HG03432 (cell line): ENCODE measurements around the gene MERTK.
"Not testable (repeated sequence)": the region's sequence is repeated elsewhere in the genome, so short reads cannot be mapped to it uniquely, and the experiment has no call there.

Experiments
- ATAC-seq: cut with Tn5 transposase; IDR thresholded peaks from one replicate; pipeline ENCODE4 v1.9.1; 2021; ENCODE audit warnings: mild to moderate bottlenecking, moderate library complexity; ENCODE audit not compliant: unreplicated experiment

The MERTK gene

DNA sequence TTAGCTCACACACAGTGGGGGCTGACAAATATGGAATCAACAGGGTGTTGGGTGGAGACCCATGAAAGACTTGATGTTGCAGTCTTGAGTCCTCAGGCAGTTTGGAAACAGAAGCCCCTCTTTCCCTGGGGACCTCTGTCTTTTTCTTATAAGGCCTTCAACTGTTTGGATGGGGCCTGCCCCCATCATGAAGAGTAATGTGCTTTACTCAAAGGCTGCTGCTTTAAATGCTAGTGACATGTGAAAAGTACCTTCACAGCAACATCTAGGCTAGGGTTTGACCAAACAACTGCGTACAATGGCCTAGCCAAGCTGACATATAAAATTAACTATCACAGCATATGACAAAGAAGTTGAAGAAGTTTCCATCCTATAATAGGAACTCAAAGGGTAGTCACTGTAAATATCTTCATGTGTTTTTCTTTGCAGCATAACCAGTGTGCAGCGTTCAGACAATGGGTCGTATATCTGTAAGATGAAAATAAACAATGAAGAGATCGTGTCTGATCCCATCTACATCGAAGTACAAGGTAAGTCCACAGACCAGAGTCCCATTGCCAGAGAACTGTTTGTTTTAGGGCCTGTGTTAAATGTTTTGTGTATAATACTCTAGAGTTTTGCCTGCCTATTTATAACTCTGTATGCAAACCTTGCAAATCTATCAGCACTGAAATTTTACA lies 46.3 kb downstream of the MERTK start:
- ATAC-seq, result no peak

- ATAC-seq, result no peak
Observed at GRCh38 chr2:111945444-111946293, 47.3 kb downstream of the MERTK start.

DNA sequence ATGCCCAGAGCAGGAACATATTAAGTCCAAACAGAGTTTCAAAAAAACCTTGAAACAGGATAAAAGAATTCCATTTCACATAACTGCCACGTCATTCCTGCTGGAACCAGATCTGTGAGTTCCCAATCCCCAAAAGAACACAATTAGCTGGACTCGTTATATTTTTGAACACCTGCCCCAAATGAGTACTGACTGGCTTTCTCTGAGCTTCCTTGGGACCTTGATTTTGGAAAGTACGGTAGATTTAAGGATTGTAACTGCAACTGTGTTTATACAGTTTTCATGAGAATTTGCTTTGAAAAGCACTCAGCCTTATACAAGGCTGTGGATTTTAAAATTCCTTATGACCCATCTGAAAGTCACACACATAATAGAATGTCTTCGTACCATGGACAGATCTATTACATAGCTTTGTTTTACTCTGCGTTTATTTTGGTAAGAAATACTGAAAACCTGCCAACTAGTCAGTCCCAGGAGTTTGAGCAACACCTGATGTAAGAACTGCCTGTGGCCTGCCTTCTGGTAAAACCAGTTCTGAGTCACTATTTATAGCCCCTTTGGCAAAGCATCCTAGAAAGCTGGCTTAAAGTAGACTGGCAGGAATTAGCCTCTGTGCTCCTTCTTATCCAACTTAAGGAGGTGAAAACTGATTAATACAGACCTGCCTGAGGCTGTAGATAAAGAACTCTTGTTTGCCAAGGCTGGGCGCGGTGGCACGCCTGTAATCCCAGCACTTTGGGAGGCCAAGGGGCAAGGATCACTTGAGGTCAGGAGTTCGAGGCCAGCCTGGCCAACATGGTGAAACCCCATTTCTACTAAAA lies 48.1 kb downstream of the MERTK start:
- ATAC-seq, result no peak

DNA sequence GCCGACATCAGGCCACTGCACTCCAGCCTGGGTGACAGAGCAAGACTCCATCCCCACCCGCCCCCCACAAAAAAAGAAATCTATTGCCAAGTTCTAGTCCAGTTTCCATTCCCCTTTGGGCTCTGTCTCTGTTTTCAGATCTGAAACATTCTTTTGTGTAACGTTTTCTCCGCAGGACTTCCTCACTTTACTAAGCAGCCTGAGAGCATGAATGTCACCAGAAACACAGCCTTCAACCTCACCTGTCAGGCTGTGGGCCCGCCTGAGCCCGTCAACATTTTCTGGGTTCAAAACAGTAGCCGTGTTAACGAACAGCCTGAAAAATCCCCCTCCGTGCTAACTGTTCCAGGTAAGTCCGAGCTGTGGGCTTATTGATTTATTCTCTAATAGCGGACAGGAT lies 48.8 kb downstream of the MERTK start:
- no peak for ATAC-seq

DNA sequence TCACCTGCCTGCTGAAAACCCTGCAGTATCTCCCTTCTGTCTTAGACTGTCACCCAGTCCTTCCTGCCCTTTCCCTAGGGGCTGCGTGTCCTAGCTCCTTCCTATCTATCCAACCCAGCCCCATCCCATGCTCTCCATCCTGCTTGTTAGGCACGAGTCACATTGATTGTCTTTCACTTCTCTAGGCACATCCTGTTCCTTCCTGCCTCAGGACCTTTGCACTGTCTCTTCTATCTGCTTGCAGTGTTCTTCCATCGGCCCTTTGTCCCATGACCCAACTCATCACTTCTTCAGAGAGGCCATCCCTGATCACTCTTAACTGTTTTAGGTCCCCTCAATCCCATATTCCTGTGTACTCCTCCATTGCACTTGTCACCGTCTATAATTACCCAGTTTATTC lies 50.4 kb downstream of the MERTK start:
- no peak for ATAC-seq

- no peak for ATAC-seq
Observed at GRCh38 chr2:111950236-111950635, 51.8 kb downstream of the MERTK start.

GRCh38 chr2:111951486-111951885 lies 53.1 kb downstream of the MERTK start:
- ATAC-seq, result no peak

- no peak for ATAC-seq
Observed at GRCh38 chr2:111952871-111953452, 54.6 kb downstream of the MERTK start.

DNA sequence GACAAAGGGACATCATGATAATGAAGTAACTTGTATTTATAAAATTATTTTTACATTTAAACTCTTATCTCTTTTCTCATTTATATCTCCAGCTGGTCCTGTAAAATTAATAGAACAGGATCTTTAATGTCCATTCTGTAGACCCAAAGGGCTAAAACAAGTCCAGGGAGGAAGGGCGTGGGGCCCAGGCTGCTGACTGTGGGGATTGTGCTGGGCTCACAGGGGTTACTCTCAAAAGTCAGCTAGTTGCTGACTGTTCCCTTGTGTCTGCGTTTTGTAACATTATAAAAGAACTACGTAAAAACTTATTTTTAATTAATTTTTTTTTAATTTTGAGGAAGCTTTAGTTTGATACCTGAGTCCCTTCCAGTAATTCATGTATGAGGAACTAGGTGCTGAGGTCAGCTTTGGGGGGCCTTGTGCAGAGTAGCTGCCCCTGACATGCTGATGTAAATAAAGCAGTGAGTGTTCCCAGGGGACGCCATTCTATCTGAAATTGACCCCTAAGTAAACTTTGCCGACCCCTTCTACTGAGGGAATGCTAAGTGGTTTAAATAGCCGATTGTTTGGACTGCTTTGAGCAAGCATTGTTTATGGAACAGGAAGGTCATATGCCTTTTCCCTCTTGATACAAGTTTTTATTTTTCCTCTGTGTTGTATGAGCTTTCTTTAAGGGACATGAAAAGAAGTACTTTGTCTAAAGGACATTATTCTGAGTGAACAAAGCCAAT lies 56.4 kb downstream of the MERTK start:
- ATAC-seq, result no peak

- no peak for ATAC-seq
Observed at GRCh38 chr2:111957872-111958354, 59.5 kb downstream of the MERTK start.

DNA sequence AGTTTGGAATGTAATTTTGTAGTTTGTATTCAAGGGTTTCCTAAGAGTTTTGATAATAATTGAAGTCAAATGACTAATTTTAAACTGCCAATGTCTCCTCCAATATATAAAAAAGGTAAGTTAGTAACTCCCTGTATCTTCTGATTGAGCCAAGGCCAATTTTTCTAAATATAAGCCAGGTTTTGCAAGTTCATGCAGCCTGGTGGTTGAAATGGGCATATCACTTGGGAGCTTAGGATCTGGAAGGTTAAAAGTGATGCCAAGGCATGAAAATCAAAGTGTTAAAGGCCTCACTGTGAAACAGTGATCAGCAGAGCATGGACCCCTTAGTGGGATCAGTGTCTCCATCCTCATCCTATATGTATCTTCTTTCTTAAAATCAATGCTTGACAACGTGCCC lies 60.5 kb downstream of the MERTK start:
- no peak for ATAC-seq

DNA sequence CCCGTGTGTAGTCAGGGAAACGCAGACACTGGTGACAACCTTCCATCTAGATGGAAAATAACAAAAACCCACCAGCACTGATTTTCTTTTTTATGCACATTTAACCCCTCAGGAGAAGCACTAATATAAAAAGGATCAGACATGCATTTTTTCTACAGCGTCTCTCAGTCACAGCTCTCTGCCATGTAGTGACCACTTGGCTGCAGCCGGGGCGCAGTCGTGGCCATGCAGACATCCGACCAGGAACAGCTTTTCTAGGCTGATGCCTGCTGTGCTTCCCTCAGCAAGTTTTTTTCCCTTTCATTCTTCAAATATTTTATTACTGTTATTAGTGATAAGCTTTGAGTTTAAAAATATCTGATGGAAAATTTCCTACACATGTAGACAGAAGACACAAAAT lies 63.3 kb downstream of the MERTK start:
- ATAC-seq, result no peak

DNA sequence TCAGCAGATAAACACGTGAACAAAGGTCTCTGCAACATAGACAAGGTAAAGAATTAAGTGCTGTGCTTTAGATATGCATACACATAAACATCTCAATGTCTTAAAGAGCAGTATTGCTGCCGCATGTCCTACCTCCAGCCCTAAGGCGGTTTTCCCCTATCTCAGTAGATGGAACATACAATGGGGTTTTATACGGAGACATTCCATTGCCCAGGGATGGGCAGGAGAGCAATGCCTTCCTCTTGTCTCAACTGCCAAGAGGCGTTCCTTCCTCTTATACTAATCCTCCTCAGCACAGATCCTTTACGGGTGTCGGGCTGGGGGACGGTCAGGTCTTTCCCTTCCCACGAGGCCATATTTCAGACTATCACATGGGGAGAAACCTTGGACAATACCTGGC lies 64.7 kb downstream of the MERTK start:
- not testable (repeated sequence) for ATAC-seq

- not testable (repeated sequence) for ATAC-seq
Observed at GRCh38 chr2:111963508-111963907, 65.1 kb downstream of the MERTK start.

DNA sequence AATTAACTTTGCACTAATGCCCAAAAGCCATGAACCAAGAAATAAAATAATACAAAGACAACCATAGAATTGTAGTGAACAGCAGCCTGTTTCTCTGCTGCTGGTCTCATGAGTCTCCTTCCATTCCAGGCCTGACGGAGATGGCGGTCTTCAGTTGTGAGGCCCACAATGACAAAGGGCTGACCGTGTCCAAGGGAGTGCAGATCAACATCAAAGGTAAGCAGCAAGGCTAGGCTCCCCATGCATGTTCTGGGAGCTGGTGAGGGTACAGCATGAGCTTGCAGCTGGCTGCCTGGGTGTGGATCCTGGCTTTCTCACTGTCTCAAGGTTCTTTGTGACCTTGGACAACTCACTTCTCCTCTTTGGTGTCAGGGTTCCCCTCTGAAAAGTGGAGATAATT lies 66.7 kb downstream of the MERTK start:
- no peak for ATAC-seq

DNA sequence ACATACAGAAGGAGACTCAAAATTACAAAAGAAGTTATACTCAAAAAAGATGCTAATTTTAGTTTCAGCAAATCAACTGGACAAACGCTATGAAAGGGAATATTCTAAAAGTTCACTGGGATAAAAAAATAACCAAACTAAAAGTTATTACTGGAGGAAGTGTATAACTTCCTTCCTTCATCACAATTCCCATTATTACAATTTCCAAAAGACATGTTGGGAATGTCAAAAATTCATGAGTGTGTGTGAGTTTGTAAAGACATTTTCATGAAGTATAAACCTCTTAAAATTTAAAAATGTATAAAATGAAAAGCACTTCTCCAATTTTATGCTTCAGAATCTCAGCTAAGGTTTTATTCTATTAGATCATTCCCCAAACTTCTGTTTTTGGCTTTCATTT lies 67.8 kb downstream of the MERTK start:
- ATAC-seq, result no peak

DNA sequence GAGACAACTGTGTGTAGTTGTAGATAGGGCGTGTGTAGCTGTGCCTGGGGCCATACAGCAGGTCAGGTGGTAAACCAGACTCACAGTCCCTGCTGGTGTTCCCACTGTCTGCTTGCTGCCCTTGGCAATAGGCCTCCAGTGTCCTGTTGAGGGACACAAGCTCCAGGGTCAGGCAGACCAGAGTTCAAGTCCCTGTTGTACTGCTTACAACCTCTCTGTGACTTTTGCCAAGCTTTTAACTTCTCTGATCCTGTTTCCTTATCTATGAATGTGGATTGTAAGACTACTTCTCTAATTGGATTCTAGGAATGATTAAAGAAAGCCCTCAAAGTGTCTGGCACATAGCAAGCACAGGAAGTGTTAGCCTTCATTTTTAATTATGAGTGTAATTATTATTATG lies 68.6 kb downstream of the MERTK start:
- no peak for ATAC-seq

DNA sequence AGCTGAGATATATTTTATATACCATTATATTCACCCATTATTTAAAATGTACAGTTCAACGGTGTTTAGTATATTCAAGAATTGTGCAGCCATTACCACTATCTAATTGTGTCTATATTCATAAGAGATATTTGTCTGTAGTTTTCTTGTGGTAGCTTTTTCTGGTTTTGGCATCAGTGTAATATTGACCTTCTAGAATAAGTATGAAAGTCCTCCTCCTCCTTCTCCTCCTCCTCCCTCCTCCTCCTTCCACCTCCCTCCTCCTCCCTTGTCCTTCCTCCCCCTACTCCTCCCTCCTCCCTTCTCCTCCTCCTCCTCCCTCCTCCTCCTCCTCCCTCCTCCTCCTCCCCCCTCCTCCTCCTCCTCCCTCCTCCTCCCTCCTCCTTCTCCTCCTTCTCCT lies 72.0 kb downstream of the MERTK start:
- no peak for ATAC-seq

GRCh38 chr2:111972955-111973565 lies 74.7 kb downstream of the MERTK start:
- ATAC-seq, result no peak

DNA sequence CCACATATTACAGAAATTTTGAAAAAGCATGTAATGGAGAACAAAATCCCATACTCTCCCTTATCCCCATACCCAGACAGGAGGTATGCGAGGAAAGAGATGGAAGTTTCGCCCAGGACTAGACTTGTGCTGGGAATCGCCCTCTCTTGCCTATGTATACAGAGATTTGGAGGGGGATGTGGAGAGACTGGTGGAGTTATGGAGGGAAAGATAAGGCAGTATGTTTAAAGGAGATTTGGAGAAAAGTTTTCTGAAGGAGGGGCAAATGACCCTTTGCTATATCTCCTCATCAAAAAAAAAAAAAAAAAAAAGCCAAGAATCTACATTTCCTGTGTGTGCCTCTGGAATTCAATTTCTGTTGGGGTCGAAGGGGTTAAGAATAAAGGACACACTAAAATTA lies 75.3 kb downstream of the MERTK start:
- ATAC-seq, result no peak
